ENCODE data around the gene IL4R. TPM values are rescaled to one million over a fixed set of nuclear protein-coding genes. Genes with fewer than 3 reads are reported as not detected.

IL4R gene
- total RNA-seq, 1 donor from 2014 or later = 6.8 TPM

DNA sequence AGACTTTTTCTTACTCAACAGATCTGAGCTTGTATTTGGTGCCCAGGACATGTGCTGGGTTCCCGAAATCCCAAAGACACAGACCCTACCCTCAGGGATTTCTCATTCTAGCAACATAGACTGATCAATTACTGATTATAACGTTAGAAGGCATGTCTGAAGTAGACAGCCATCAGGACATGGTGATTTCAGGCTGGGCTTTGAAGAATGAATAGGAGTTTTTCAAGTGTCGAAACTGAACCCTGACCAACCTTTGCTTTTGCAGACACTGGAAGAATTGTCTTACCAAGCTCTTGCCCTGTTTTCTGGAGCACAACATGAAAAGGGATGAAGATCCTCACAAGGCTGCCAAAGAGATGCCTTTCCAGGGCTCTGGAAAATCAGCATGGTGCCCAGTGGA lies 48.2 kb downstream of the IL4R start:
- TF ChIP-seq, protein P1, sequence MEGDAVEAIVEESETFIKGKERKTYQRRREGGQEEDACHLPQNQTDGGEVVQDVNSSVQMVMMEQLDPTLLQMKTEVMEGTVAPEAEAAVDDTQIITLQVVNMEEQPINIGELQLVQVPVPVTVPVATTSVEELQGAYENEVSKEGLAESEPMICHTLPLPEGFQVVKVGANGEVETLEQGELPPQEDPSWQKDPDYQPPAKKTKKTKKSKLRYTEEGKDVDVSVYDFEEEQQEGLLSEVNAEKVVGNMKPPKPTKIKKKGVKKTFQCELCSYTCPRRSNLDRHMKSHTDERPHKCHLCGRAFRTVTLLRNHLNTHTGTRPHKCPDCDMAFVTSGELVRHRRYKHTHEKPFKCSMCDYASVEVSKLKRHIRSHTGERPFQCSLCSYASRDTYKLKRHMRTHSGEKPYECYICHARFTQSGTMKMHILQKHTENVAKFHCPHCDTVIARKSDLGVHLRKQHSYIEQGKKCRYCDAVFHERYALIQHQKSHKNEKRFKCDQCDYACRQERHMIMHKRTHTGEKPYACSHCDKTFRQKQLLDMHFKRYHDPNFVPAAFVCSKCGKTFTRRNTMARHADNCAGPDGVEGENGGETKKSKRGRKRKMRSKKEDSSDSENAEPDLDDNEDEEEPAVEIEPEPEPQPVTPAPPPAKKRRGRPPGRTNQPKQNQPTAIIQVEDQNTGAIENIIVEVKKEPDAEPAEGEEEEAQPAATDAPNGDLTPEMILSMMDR (IDR thresholded peaks at IDR 0.05; ENCODE audit: unreplicated experiment) = no peak
- H3K9me3 Mint-ChIP-seq = peaks cover 3% of the 10 kb centered on the region
- H3K4me1 Mint-ChIP-seq = no peaks in the 10 kb centered on the region
- no peaks in the 10 kb centered on the region for H3K27me3 Mint-ChIP-seq (ENCODE audit: low read depth)
- no peak for DNase-seq (ENCODE audit: low spot score in 2 of 2, unreplicated experiment in 2 of 2)
- H3K27ac Mint-ChIP-seq = no peak overlapping the region
- peaks cover 7% of the 10 kb centered on the region for H3K36me3 Mint-ChIP-seq
- H3K4me3 Mint-ChIP-seq = no peak overlapping the region

DNA sequence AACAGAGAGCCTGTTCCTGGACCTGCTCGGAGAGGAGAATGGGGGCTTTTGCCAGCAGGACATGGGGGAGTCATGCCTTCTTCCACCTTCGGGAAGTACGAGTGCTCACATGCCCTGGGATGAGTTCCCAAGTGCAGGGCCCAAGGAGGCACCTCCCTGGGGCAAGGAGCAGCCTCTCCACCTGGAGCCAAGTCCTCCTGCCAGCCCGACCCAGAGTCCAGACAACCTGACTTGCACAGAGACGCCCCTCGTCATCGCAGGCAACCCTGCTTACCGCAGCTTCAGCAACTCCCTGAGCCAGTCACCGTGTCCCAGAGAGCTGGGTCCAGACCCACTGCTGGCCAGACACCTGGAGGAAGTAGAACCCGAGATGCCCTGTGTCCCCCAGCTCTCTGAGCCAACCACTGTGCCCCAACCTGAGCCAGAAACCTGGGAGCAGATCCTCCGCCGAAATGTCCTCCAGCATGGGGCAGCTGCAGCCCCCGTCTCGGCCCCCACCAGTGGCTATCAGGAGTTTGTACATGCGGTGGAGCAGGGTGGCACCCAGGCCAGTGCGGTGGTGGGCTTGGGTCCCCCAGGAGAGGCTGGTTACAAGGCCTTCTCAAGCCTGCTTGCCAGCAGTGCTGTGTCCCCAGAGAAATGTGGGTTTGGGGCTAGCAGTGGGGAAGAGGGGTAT lies 48.9 kb downstream of the IL4R start:
- Mint-ChIP-seq H3K36me3 (peaks cover 7% of the 10 kb centered on the region), H3K9me3 (peaks cover 3% of the 10 kb centered on the region), H3K27me3 (ENCODE audit: low read depth) (no peaks in the 10 kb centered on the region), H3K4me3 (no peak overlapping the region), H3K4me1 (no peaks in the 10 kb centered on the region), H3K27ac (no peak overlapping the region)
- TF ChIP-seq, protein P1 (IDR thresholded peaks at IDR 0.05; ENCODE audit: unreplicated experiment) = no peak
- DNase-seq (ENCODE audit: low spot score in 2 of 2, unreplicated experiment in 2 of 2) = no peak

DNA sequence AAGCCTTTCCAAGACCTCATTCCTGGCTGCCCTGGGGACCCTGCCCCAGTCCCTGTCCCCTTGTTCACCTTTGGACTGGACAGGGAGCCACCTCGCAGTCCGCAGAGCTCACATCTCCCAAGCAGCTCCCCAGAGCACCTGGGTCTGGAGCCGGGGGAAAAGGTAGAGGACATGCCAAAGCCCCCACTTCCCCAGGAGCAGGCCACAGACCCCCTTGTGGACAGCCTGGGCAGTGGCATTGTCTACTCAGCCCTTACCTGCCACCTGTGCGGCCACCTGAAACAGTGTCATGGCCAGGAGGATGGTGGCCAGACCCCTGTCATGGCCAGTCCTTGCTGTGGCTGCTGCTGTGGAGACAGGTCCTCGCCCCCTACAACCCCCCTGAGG lies 49.5 kb downstream of the IL4R start:
- DNase-seq (ENCODE audit: low spot score in 2 of 2, unreplicated experiment in 2 of 2) = no peak
- Mint-ChIP-seq H3K4me1 (no peaks in the 10 kb centered on the region), H3K9me3 (peaks cover 3% of the 10 kb centered on the region), H3K36me3 (peaks cover 7% of the 10 kb centered on the region), H3K27me3 (ENCODE audit: low read depth) (no peaks in the 10 kb centered on the region), H3K27ac (no peak overlapping the region), H3K4me3 (no peak overlapping the region)
- TF ChIP-seq, protein P1 (IDR thresholded peaks at IDR 0.05; ENCODE audit: unreplicated experiment) = no peak

DNA sequence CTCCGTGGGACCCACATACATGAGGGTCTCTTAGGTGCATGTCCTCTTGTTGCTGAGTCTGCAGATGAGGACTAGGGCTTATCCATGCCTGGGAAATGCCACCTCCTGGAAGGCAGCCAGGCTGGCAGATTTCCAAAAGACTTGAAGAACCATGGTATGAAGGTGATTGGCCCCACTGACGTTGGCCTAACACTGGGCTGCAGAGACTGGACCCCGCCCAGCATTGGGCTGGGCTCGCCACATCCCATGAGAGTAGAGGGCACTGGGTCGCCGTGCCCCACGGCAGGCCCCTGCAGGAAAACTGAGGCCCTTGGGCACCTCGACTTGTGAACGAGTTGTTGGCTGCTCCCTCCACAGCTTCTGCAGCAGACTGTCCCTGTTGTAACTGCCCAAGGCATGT lies 50.0 kb downstream of the IL4R start:
- Mint-ChIP-seq H3K9me3 (peaks cover 3% of the 10 kb centered on the region), H3K27me3 (ENCODE audit: low read depth) (no peaks in the 10 kb centered on the region), H3K27ac (no peak overlapping the region), H3K36me3 (peaks cover 7% of the 10 kb centered on the region), H3K4me1 (no peaks in the 10 kb centered on the region), H3K4me3 (no peak overlapping the region)
- TF ChIP-seq, protein P1 (IDR thresholded peaks at IDR 0.05; ENCODE audit: unreplicated experiment) = no peak
- no peak for DNase-seq (ENCODE audit: low spot score in 2 of 2, unreplicated experiment in 2 of 2)

DNA sequence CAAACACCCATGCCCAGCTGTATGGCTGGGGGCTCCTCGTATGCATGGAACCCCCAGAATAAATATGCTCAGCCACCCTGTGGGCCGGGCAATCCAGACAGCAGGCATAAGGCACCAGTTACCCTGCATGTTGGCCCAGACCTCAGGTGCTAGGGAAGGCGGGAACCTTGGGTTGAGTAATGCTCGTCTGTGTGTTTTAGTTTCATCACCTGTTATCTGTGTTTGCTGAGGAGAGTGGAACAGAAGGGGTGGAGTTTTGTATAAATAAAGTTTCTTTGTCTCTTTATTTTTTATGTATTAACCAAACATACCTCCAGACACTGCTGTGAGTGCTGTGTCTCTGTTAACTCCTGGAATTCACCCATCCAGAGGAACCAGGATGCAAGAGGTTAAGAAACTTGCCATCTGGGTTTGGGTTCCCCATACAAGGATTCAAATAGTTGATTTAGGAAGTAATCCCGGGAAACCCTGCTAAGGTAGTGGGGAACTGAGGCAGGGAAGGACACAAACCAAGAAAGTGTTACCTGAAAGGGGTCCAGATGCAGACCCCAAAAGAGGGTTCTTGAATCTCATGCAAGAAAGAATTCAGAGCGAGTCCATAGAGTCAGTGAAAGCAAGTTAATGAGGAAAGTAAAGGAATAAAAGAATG lies 50.8 kb downstream of the IL4R start:
- TF ChIP-seq, protein P1 (IDR thresholded peaks at IDR 0.05; ENCODE audit: unreplicated experiment) = no peak
- Mint-ChIP-seq H3K4me1 (no peaks in the 10 kb centered on the region), H3K4me3 (no peak overlapping the region), H3K27me3 (ENCODE audit: low read depth) (no peaks in the 10 kb centered on the region), H3K9me3 (no peaks in the 10 kb centered on the region), H3K36me3 (no peaks in the 10 kb centered on the region), H3K27ac (no peak overlapping the region)
- no peak for DNase-seq (ENCODE audit: low spot score in 2 of 2, unreplicated experiment in 2 of 2)
